Measurements from ENCODE around the gene MORN4.
A peak's percentile ranks its signal among the peaks of the same experiment; 100 is the strongest.
"Not testable (repeated sequence)": the region's sequence is repeated elsewhere in the genome, so short reads cannot be mapped to it uniquely, and the experiment has no call there.

MORN4 gene

DNA sequence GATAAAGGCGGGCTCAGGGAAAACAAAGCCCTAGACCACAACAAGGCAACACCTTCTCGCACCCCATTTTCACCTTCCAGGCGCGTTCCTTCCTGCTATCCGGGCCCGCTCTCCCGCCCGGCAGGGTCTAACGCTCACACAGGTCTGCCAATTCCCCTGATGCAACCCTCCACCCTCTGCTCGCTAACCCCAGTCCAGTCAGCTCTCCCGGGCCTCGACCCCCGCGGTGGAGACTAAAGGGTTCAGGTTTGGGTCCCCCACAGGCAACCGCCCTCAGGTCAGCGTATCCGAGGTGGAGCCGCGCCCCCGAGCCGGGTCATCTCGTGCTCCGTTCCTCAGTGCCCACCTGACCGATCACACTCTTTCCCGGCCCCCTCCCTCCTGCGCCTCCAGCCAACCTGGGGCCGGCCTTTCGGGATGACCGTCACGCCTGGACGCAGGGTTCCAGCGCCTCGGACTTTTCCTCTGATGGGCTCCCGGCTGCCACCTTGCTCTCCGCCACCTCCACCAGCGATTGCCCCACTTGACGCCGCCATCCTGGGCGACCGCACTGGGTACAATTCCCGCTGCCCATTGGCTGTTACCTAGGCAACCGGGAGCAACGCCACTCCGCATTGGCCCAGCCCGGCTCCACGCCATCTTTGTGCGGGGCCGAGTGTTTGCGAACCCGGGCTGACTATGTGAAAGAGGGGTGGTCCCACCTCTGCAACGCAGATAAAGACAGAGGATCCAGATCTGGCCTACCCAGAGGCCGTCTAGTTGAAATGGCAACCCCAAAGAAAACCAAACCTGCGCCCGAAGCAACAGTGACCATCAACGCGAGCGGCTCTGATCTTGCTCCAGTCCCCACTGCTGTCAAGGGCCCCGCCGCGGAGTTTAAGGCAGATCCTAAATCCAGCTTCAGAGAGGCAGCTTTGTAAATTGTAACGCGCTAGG, at the start of gene MORN4:
MORN4 (minus strand) TSS at position 552 of the 936 bp plus-strand sequence. CDS start 13,847 bp downstream, outside the sequence.
- peak; percentile 41 for DNase-seq

DNA sequence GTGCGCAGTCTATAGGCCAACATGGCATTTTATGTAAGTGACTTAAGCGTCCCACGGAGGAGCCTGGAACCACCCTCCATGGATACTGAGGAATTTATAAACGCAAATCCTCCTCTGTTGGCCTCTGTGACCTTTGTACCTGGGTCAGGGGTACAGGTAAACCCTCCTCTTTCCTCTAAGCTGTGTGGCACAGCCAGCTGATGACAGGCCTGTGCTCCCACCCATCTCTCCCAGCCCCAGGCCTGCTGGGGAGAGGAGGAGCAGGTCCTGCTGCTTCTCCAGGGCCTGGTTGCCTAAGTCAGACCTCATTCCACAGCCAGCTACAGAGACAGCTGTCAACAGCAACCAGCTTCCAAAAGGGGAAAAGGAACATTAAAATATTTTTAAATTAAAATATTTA, 48.7 kb upstream of the MORN4 start:
- DNase-seq = no peak

DNA sequence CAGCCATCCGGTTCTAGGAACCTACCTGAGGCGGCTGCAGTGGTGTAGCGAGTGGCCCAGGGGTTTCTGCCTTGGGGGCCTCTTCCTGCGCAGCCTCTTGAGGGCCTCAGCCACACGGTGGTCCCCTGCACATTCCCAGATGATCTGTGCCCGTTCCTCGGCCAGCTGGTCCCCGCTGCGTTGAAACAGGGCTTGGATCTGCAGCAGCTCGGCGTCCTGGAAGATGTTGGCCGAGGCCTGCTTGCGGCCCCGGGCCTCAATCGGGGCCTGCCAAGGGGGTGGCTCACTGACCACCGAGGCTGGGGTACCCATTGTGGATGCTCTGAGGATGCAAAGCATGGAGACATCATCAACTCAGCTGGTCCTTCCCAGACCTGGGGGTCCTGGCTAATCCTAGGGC, 46.3 kb upstream of the MORN4 start:
- no peak for DNase-seq

DNA sequence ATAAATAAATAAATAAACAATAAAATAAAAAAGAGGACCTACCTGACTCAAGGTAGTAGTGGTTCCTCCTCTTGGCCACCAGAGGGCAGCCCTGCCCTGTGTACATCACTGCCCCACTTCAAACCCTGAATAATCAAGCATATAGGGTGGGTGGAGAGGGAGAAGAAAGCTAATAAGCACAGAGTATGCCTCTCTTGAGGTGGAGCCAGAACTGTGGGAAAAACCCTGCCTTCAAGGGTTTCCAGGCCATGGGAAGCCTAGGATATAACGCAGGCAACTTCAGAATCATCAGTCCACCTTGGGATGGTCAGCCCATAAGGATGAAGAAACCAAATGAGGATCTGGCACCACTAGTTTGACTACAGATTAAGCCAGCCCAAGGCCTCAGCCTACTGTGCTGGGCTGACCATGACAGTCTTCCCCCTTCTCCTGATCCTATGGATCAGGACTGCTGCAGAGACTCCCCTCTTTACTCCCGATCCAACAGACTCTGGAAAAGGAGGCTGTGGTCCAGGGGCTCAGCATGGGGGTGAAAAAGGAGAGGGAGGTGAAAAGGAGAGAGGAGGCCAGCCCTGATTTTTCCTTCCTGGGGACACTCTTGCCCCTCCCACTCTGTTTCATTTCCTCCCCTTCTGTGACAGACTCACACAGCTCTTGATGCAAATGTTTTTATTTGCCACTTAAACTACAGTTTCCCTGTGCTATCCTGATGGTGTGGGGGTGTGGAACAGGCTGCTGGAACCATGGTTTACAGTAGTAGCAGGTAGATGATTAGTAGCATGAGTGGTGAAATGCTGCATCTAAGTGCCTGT, 43.7 kb upstream of the MORN4 start:
- DNase-seq = no peak

DNA sequence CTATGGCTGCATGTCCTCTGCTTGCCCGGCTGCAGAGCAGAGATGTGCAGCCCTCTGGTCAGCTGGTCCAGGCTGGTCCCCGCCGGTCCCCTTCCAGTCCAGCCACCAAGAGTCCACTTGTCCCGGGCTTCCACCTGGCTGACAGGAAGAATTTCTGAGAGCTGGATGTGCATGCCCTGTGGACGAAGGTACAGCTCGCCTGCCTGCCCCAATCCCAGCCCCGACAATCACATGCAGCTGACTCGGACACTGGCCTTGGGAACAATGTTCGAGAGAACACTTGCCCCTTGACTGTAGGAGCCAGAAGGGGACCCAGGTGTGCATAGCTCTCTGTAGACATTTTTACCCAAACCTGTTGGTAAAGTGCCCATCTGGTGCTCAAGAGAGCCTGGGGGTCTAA, 41.9 kb upstream of the MORN4 start:
- no peak for DNase-seq

DNA sequence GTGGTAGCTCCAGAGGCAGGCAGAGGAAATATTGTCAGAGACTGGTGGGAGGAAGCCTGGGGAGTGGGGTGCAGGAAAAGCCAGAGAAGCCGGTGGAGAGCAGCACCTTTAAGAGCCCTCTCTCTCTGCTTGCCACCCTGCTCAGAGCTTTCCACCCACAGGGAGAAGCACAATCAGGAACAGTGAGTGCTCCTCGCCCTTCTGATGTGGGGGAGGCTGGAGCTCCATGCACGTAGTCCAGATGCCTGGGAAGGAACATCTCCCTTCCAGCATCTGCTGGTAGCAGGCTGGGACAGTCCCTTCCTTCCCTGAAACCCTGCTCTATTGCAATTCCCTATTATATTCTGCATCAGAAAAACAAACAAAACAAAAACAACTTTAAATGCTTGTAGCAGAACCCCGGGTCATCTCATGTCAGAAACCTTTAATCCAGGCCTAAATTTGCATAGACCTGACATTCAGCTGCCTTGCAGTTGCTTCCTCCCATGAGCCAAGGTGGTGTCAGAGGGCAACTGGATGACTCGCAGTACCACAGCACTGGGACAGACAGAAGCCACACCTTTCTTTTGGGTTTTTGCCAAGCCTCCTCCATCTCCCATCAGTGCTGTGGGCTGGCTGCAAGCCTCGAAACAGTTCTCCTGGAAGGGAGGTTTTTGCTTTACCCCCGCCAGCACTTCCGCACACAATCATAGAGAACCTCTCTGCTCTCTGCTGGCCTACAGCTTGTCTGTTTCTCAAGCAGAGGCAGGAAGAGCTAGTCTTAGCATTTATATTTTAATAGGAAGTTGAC, 40.6 kb upstream of the MORN4 start:
- DNase-seq = no peak

DNA sequence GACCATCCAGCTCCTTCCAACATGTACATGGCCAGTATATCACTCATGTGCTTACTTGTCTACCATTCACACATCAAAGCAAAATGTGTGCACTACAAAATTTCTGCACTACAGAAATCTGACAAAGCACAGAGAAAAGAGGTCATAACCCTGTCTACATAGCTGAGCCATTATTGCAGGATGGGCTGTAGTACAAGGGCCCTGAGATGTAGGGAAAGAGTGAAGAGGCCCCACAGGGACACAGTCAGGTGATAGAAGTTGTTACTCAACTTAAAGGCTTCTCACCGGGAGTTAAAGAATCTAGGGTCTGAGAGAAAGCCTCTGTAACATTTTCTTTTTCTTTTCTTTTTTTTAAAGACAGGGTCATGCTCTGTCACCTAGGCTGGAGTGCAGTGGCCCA, 36.3 kb upstream of the MORN4 start:
- no peak for DNase-seq

DNA sequence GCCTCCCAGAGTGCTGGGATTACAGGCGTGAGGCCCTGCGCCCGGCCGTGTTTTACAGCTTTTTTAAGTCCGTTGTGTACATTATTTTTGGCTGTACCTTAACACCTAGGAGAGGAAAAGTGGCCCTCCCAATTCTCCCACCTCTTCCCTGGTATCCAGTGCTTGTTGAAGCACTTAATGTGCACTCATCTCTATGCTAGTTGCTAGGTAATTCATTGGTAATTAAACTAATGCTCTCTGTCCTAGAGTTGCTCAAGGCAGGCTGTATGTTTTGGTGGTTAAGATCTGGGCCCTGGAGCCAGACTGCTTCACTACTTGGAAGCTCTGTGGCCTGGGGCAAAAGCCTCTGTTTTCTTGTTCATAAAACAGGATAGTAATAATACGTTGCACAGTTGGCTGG, 34.2 kb upstream of the MORN4 start:
- no peak for DNase-seq

DNA sequence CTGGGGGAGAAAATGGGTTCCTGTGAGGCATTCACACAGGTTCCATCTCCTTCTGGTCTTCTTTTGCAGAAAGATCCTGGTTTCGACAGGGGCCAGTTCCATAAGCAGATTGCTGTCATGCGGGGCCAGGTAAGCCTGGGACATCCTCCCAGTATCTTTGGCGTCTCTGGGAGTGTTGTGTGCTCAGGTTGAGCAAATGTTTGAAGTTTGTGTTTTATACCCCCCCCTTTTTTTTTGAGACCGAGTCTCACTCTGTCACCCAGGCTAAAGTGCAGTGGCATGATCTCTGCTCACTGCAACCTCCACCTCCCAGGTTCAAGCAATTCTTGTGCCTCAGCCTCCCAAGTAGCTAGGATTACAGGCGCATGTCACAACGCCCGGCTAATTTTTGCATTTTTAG, 33.7 kb upstream of the MORN4 start:
- no peak for DNase-seq

DNA sequence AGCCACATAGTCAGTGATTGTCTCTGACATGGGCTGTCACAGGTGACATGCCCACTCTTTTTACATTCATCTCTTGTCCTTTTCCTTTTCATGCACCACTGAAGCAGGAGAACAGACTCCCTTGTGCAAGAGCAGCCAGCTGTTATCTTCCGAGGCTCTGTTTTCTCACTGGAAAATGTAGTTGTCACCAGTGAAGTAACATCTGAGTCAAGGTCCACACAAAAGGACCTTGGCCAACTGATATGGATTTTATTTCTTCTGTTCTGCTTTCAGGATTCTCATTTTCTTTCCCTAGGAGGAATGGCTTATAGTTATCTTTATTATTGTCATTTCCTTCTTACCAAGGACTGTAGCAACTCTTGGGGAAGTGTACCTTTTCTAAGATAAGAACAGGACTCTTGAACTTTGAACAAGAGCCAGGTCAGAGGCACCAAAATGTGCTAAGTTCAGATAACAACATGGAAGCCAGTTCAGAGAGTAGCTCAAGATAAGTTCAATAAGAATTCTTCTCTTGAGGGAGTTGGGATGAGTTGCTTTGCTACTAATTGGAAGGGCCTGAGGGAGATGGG, 31.1 kb upstream of the MORN4 start:
- DNase-seq = no peak

DNA sequence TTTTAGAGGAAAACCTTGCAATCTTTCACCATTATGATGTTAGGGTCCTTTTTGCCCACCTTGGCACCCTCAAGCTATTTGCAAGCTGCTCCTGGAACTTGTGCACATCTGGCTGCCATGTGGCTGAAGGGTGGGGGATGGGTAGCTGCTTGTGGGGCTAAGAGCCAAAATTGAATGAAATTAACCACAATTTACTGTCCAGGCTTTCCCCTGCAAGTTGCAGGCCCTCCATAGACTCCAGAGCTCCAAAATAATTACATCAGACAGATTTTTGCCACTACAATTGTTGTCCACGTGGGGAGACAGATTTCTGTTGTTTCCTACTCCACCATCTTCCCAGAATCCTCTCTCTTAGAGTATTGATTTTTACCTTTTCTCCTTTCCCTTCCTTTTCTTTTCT, 26.3 kb upstream of the MORN4 start:
- no peak for DNase-seq

DNA sequence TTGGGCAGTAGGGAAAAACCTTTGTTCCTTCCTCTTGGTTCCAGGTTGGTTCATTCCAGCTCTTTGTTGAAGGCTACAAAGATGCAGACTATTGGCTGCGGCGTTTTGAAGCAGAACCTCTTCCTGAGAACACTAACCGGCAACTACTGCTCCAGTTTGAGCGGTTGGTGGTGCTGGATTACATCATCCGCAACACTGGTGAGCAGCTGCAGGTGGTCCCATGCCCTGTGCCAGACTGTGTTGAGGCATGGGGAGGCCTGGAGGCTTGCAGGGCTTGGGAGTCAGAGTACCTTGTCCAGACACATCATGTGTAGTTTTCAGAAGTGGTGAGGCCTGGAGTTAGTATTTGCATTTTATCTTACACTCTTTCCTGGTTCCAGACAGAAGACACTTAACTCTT, 23.5 kb upstream of the MORN4 start:
- no peak for DNase-seq

DNA sequence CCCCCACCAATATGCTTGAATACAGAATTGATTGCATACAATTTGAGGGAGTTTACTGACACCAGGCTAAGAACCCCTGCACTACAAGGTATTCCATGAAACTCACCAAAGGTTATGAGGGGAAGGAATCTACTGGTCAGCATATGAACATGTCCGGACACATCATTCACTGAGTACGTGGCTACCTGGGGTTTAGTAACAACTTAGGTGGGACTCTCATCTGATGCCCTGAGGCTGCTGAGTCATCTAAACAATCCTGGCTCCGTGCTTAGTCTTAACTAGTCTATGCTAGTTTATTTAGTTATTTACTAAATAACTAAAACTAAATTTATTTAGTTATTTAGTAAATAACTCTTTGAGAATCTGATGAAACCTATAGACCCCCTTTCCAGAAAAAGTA, 18.5 kb upstream of the MORN4 start:
- no peak for DNase-seq

DNA sequence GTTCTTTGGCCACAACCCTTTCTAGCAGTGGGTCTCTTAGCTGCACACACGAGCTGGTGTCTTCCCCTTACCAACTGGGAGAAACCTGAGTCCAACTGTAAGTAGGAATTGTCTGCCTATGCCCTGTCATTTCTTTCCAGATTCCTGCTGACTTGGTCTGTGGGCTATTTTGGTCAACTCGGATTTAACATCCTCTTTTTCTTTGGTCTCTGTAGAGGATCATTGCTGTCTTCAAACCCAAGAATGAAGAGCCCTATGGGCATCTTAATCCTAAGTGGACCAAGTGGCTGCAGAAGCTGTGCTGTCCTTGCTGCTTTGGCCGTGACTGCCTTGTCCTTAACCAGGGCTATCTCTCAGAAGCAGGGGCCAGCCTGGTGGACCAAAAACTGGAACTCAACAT, 17.4 kb upstream of the MORN4 start:
- no peak for DNase-seq

DNA sequence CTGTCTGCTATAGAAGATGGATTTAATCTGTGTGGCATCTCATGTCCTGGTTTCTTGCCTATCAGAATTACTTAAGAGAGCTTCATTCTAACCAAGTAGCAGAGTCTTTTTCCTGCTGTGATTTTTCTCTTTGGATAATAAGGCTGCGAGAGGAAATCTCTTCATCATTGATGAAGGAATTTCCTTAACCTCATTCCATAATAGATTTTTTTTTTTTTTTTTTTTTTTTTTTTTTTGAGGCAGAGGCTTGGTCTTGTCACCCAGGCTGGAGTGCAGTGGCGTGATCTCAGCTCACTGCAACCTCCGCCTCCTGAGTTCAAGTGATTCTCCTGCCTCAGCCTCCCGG, 16.1 kb upstream of the MORN4 start:
- not testable (repeated sequence) for DNase-seq

DNA sequence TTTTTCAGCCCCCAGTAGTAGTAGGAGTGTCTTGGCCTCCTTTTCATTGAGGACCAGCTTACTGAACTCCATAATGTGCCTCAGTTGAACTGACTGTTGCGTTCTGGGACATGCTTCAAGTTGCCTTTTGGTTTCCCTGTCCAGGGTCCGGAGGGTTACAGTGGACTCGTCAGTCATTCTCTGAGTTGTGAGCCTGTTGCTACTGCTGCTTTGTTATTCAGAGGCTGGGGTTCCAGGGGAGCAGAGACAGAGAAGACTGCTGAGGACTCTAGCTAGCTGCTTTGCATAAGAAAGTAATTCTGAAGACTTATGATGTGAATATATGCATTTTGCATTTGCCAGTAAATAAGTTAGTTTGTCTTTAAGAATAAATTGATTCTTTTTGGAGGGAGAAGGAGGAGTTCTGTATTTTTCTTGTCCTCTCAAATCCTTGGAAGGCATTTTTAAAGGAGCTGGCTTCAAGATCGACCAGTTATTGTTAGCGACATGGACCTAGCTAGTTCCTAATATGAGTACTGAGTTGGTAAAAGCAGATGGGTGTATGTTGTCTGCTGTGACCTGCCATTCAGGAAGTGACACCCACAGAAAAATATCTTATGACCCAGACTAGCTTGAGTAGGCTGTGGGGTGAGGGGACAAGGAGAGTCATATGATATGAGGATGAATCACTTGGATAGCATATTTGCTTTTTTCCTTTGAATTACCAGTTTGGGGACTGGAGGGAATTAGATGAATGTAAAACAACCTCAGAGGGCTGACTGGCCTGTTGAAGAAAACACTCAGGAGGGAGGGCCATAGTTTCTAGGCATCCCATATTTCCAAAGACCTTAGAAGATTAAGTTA, 15.5 kb upstream of the MORN4 start:
- no peak for DNase-seq

DNA sequence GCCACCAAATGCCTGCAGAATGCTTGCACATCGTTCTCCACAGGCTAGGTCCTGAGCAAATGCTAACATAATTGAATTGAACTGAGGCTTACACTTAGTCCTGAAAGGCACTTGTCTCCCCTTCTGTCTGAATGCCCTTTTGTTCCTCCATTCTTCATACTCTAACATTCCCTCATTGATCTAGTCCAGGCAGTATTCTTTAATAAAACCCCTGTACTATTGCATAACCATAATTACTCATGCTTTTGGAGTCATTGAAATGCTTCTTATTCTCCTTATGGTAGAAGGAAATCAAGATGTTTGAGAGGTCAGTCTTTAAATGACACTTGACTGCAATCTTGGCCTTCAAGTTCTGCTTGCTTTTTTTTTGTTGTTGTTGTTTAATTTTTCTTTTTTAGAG, 14.3 kb upstream of the MORN4 start:
- no peak for DNase-seq

DNA sequence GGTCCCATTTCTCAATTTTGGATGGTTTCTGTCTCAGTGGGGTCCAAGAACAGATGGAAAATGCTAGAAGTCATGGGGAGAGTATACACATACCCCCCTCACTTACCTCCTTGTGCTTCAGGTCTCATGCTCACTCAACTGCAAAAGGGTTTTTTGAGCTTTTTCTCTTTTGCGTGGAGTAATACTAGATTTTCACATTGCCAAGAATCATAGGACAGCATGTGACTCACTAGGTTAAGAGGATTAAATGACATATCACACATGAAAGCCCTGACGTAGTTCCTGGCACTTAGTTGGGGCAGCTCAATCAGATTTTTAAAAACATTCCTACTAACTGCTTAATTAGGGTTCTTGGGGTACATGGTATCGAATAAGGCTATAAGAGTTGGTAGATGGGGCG, 11.6 kb upstream of the MORN4 start:
- no peak for DNase-seq

DNA sequence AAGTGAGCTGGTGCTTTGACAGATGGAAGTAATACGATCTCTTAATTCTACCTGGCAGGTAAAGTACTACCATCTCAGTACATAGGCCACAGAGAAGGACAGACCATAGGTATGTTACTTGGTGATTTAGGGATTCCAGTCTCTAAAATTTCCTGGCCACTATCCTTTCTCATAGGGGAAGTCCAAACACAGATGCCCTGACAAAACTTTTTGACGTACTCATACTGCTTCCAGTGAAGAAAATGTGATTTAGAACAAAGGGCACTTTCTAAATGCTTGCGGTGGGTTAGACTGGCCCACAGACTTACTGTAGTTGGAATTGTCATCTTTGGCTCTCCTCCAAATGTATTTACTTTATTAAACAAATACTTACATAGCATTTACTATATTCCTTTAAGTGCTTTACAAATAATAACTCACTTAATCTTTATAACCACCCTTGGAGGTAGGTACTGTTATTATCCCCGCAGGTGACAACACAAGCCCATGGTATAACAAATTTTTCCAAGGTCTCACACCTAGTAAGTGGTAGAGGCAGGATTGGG, 10.2 kb upstream of the MORN4 start:
- DNase-seq = no peak

DNA sequence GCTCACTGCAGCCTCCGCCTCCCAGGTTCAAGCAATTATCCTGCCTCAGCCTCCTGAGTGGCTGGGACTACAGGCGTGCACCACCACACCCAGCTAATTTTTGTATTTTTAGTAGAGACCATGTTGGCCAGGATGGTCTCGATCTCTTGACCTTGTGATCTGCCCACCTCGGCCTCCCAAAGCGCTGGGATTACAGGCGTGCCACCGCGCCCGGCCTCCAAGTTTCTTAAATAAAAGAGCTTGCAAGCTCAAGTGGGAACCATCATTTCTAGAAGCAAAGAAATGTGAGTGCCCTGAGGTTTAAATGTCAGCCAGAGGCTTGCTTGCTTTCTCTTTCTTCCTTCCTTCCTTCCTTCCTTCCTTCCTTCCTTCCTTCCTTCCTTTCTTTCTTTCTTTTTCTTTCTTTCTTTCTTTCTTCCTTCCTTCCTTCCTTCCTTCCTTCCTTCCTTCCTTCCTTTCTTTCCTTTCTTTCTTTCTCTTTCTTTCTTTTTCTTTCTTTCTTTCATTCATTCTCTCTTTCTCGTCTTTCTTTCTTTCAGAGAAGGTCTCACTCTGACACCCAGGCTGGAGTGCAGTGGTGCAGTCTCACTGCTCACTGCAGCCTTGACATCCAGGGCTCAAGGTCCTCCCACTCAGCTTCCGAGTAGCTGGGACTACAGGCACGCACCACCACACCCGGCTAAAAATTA, 9.3 kb upstream of the MORN4 start:
- DNase-seq = not testable (repeated sequence)
